Measurements from ENCODE around the gene DHFR2.
"Not testable (repeated sequence)": the region's sequence is repeated elsewhere in the genome, so short reads cannot be mapped to it uniquely, and the experiment has no call there.

DHFR2 gene

DNA sequence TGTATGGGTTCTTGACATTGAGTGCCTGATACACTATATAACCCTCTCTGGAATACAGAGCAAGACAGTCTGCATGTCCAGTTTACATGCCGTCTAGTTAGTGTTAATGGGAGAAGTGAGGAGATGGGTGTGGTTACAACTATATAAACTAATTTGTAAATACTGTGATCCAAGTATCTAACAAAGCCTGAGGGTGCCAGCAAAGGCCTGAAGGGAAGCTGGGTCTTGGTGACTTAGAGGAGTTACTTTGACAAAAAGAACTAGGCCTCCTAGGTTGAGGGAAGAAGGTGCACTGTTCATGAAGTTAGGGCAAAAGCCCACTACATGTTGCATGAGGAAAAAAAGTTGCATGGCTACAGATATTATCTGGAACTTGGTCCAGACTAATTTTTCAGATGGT lies 2.4 kb upstream of the DHFR2 start:
- FAIRE-seq = no peak

DNA sequence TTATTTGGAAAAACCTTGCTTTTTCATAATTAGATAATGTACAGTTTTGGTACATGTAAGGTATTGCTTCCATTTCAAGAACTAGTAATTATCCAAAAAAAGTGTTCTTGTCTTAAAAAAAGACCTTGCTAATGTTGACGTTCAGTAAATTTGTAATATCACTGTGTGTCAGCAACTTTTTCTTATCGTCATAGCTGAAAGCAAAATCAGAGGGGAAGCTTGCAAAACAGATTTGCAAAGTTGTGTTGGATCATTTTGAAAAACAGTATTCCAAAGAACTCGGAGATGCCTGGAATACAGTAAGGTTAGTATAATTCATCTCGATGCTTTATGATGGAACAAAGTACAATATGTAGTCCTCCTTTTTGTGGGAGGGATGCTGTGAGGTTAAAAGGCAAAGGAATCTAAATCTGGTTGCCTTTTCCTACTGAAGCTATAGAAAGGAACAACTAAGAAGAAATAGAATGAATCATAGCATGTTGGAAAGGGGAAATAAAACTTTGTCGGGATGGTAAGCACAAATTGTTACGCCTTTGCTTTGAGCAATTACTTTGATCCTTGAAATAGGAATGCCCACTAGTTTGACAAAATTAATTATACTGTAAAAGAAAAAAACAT lies 1.6 kb upstream of the DHFR2 start:
- FAIRE-seq = no peak

DNA sequence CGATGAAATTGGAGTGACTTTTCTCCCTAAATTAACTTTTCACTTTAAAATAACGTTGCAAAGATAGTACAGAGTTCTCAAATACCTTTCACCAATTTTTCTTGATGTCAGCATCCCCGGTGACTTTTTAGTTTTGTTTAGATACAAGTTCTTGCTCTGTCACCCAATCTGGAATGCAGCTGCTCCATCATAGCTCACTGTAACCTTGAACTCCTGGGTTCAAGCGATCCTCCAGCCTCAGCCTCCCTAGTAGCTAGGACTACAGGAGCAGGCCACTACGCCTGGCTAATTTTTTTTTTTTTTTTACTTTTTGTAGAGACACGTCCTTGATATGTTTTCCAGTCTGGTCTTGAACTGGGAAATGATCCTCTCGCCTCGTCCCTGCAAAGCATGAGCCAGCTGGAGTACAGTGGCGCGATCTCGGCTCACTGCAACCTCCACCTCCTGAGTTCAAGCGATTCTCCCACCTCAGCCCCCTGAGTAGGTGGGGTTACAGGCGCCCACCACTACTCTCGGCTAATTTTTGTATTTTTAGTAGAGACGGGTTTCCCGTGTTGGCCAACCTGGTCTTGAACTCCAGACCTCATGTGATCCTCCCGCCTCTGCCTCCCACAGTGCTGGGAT lies 892 bp upstream of the DHFR2 start:
- FAIRE-seq = peak; percentile 79

GRCh38 chr3:94061297-94061696 lies 1.4 kb downstream of the DHFR2 start:
- FAIRE-seq = no peak

GRCh38 chr3:94050546-94050945 lies 12.2 kb downstream of the DHFR2 start:
- no peak for FAIRE-seq

DNA sequence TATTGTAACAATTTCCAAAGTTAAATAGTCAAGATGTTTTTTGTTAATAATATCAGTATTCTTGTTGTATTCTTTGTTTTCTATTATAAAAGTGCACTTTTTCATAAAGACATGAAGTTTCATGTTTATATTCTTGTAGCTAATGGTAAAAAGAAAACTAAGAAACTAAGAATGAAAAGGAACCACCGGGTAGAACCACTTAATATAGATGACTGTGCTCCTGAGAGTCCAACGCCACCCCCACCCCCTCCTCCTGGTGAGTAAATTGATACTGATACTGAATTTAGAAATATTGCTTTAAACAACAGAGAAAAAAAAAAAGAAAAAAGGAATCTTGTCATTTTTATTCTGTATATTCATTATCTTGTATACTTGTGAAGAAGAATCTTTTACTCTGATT lies 13.4 kb downstream of the DHFR2 start:
- no peak for FAIRE-seq

DNA sequence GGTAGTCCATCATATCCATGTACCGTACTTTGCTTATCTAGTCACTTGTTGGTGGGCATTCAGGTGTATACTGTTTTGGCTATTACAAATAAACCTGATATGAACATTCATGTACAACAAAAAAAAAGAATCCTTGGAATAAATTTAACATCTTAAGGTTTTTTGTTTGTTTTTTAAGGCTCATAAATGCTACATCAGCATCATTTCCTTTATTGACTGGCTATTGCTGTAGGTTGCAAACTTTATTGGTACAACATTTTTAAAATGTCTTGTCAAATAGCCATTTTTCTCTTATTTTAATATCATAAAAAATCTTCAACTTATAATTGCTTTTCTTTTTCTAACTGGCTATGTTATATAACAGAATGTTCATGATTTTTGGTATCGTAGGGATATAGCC lies 16.2 kb downstream of the DHFR2 start:
- FAIRE-seq = no peak

DNA sequence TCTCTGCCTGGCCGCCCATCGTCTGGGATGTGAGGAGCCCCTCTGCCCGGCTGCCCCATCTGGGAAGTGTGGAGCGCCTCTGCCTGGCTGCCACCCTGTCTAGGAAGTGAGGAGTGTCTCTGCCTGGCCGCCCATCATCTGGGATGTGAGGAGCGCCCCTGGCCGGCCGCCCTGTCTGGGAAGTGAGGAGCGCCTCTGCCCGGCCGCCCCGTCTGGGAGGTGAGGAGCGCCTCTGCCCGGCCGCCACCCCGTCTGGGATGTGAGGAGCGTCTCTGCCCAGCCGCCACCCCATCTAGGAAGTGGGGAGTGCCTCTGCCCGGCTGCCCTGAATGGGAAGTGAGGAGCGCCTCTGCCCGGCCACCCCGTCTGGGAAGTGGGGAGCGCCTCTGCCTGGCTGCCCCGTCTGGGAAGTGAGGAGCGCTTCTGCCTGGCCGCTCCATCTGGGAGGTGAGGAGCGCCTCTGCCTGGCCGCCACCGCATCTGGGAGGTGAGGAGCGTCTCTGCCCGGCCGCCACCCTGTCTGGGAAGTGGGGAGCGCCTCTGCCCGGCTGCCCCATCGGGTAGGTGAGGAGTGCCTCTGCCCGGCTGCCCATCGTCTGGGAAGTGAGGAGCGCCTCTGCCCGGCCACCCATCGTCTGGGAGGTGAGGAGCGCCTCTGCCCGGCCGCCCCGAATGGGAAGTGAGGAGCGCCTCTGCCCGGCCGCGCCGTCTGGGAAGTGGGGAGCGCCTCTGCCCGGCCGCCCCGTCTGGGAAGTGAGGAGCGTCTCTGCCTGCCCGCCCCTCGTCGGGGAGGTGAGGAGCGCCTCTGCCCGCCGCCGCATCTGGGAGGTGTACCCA lies 18.4 kb downstream of the DHFR2 start:
- not testable (repeated sequence) for FAIRE-seq

DNA sequence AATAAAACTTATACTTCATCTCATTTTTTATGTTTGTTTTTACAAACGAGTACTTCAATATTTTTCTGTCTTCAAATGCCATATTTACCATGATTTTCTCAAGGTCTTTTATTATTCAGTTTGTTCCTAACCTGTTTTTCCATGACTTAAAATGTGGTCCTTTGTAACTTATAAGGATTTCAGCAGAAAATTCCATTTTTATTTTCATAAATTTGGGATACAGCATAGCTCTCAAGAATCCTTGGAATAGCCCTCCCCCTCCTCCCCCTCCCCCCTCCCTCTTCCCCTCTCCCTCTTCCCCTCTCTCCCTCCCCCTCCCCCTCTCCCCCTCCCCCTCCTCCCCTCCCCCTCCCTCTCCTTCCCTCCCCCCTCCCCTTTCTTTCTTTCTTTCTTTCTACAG lies 19.4 kb downstream of the DHFR2 start:
- peak; percentile 9 for FAIRE-seq

DNA sequence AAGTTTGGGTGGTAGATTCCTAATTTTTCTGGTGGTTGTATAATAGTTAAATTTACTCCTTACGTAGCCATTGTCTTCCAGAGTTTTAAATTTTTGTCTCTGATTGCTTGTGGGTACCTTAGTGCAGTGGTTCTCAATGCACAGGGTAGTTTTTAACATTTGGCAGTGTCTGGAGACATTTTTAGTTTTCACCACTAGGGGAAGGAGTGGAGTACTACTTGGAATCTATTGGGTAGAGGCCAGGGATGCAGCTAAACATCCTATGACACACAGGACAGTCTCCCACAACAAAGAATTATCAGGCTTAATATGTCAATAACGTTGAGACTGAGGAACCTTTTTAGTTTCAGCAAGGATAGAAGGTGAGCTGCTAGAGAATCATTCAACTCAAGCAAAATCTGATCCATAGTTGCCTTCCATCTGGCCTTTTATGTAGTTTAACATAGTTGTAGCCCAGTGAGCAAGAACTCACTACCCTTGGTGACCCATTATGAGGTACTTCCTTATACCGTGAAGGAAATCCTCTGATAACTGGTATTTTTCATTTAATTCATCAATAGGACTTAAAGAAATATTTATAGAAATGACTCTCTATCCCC lies 25.7 kb downstream of the DHFR2 start:
- no peak for FAIRE-seq

DNA sequence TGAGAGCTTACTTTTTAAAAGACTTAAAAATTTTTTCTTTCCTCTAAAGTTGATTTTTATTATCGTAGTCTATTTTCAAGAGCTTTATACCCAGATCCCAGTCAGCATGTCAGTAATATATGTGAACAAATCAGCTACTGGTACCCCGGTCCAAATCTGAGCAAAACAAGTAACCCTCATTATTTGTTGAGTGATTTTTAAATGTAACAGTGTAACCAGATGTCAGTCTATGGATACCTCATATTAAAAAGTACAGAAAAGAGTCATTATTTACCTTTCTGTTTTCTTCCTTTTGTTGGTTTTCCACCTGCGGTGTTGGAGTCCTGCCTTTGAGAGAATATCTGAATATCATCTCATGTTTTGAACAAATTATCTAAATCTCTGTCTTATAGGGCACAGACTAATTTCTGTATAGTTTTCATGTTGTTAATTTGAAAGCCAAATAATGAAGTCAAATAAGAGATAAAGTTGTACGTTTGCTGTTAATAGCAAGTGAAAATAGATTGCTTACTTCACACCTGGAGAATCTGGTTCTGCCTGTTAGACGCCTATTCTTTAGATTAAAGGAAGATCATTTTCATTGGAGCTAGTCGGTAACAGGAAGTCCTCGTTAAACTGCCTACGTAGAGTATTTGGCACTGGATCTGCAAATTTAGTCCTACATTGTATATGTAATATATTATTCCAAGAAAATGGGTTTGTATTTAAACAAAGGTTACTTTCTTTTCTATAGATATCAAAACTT lies 34.5 kb downstream of the DHFR2 start, which contains the start of gene STX19:
TSS of gene STX19 (minus strand) at position 505 of the 745 bp plus-strand sequence. CDS start 13,328 bp downstream, outside the sequence.
- FAIRE-seq = no peak

GRCh38 chr3:94026623-94027022 lies 36.1 kb downstream of the DHFR2 start:
- peak; percentile 17 for FAIRE-seq

DNA sequence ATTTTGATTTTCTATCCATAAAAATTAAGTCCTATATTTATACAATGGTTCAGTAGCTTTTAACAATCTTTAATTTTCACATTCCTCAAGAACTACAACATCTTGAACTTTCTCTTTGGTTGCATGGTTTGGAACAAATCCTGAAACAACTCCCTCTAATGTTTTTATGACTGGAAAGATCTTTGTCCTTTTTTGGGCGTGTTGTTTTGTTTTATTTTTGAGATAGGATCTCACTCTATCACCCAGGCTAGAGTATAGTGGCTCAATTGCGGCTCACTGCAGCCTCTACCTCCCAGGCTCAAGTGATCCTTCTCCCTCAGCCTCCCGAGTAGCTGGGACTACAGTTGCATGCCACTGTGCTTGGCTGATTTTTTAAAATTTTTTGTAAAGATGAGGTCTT lies 38.3 kb downstream of the DHFR2 start:
- FAIRE-seq = no peak

- FAIRE-seq = no peak
These were observed 42.4 kb downstream of the DHFR2 start for GRCh38 chr3:94020293-94020692.

GRCh38 chr3:94019659-94020058 lies 43.1 kb downstream of the DHFR2 start:
- no peak for FAIRE-seq

- no peak for FAIRE-seq
These were observed 47.7 kb downstream of the DHFR2 start for GRCh38 chr3:94015025-94015424.

- no peak for FAIRE-seq
These were observed 50.5 kb downstream of the DHFR2 start for GRCh38 chr3:94012185-94012584.

GRCh38 chr3:94011233-94011711 lies 51.4 kb downstream of the DHFR2 start:
- FAIRE-seq = no peak

DNA sequence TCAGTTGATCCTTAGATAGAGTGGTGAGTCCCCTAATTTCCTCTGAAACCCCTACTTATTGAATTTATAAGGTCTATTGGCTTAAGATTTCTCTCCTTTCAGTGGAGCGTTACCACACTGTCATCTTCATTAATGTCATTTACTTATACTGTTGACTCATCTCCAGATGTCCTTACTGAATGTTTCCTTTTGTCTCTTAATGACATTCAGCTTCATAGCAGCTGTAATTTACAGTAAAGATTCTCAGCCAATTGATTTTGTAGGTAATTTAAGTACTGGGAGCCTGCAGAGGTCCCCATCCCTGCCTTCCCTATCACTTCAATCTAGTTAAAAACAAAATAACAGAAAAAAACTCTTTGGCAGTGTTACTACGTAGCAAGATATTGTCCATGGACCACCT lies 53.1 kb downstream of the DHFR2 start:
- peak; percentile 64 for FAIRE-seq

DNA sequence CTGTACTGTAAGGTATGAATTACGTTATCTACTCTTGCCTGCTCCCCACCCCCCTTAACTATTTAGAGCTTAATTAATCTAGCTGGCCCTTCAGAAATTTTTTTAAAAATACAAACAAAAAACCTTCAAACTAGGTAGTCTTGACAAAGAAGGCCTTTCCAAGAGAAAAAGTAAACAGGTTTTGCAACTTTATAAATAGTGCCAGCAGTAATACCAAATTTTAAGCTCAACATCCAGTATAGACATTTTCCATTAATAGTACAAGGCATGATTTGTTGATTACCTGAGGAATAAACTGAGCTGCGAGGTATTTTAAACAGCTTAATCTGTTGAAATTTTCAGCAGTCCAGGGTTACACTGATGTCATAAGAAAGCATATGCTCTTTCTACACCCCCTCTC lies 54.5 kb downstream of the DHFR2 start:
- no peak for FAIRE-seq

Data from islet of Langerhans (tissue), 1 donor.